Heart right ventricle (tissue), 16 donors: ENCODE results near the gene ETF1. TPM values are rescaled to one million over a fixed set of nuclear protein-coding genes. Genes with fewer than 3 reads are reported as not detected.

Experiments used
- ATAC-seq, 8 donors: fragments of 200-7000 bp; cut with Tn5 transposase; one replicate each; pipeline ENCODE4 v1.9.1; 2020; ENCODE audit warnings: mild to moderate bottlenecking in 8 of 8, moderate library complexity in 8 of 8, moderate number of reproducible peaks in 1 of 8
- DNase-seq, 2 donors: peaks; one replicate each; pipeline ENCODE4 v3.0.0-alpha.2; 2020
- H3K27ac ChIP-seq, 10 donors: fragments of 200-600 bp; sonication (generic) in 2 of 10; one replicate each; pipeline versions ENCODE4 v1.5.0 to v1.8.0; 2020 to 2022; ENCODE audit warnings: mild to moderate bottlenecking in 3 of 10
- H3K27me3 ChIP-seq, 7 donors: fragments of 200-600 bp; one replicate each; pipeline ENCODE4 v1.8.0; 2021 to 2022; ENCODE audit warnings: mild to moderate bottlenecking in 2 of 7
- H3K36me3 ChIP-seq, 9 donors: fragments of 200-600 bp; sonication (generic) in 1 of 9; one replicate each; pipeline versions ENCODE4 v1.5.0 to v1.8.0; 2020 to 2022; ENCODE audit warnings: mild to moderate bottlenecking in 2 of 9
- H3K4me1 ChIP-seq, 9 donors: fragments of 200-600 bp; sonication (generic) in 1 of 9; one replicate each; pipeline versions ENCODE4 v1.5.0 to v1.8.0; 2020 to 2022; ENCODE audit warnings: mild to moderate bottlenecking in 4 of 9
- H3K4me3 ChIP-seq, 10 donors: fragments of 200-600 bp; sonication (generic) in 2 of 10; one replicate each; pipeline versions ENCODE4 v1.5.0 to v1.8.0; 2020 to 2022; ENCODE audit warnings: mild to moderate bottlenecking in 7 of 10, moderate library complexity in 2 of 10
- H3K9me3 ChIP-seq, 11 donors: fragments of 200-600 bp in 10 of 11; sonication (generic) in 2 of 11; one replicate each; pipeline versions ENCODE4 v1.5.0 to v1.8.0; 2013 to 2022; ENCODE audit warnings: mild to moderate bottlenecking in 2 of 11, control low read depth in 1 of 11, moderate library complexity in 1 of 11
- WGBS, 2 donors: extraction: QIAGEN DNeasy Blood & Tissue Kit; methylation state at CpG; one replicate each; pipeline ENCODE4 v1.1.7; 2013; ENCODE audit warnings: inconsistent platforms in 1 of 2; 5-methylcytosine and 5-hydroxymethylcytosine counted together
- intact Hi-C, 10 donors: fragments of 100-400 bp; cut with DNase I; formaldehyde crosslinking; loops; one replicate each; pipeline versions ENCODE4 v1.11.1 to v1.14.2; 2022
- polyA plus RNA-seq, 2 donors: library from polyadenylated mRNA; stranded (reverse); fragments of 200-250 nt; gene quantifications; one replicate each; pipeline ENCODE4 v1.2.3, GENCODE V29; 2013
- total RNA-seq, 10 donors: library from RNA; stranded (reverse); fragmentation: NEBNext Ultra II Directional in 3 of 10; extraction: Animal tissue kit (Norgen Biotek cat#: 25700) in 3 of 10; gene quantifications; one replicate each; pipeline versions ENCODE4 v1.2.1 to v1.2.4, GENCODE V29; 2021 to 2023
- TF ChIP-seq, protein P1 (sequence below), 9 donors: fragments of 200-600 bp; sonication (generic) in 2 of 9; IDR thresholded peaks; one replicate each; pipeline versions ENCODE4 v1.5.0 to v1.8.0; 2021 to 2022; ENCODE audit warnings: antibody characterized with exemption in 9 of 9, mild to moderate bottlenecking in 5 of 9, moderate library complexity in 1 of 9
- donor health status: Arrhythmogenic right ventricular cardiomyopathy.
- donor health status: ischemic (EF 13 %, LVEDD 7.1; RV severe dilation, severe dysfunction).
- donor health status: healthy with polysubstance abuse.
- donor health status: DM: no; HTN: yes; CAD: no.
- donor health status: DM: no; HTN: no; CAD: no.
- donor health status: ischemic (EF 25% LVEDD 6.9; RV normal size, moderate dysfunction).
- donor health status: ischemic (EF 25% LVEDD 5.7; RV mildly dilated, moderate dysfunction).
- donor health status: healthy.
- donor health status: DM: yes; HTN: yes; CAD: no.
- donor health status: Ischemic cardiomyopathy.
- donor health status: ischemic (EF 35%, LVEDD 5.7; RV mildly dilated, moderate dysfunction).
- donor health status: nonischemic (EF 11% LVEDD 7.7; RV severe dilation, severe dysfunction).
- donor health status: DM: yes; HTN: yes; CAD: no.
- donor health status: PGD.
- donor health status: ischemic (EF 29% LVEDD 5.4; RV normal size, mild dysfunction).
- donor health status: nonischemic (EF 23%, LVEDD 6.1; RV moderate dilation, normal function).

ETF1 gene
- total and polyA plus RNA-seq, 12 donors, result 17.9 to 113 (median 82.8) TPM

DNA sequence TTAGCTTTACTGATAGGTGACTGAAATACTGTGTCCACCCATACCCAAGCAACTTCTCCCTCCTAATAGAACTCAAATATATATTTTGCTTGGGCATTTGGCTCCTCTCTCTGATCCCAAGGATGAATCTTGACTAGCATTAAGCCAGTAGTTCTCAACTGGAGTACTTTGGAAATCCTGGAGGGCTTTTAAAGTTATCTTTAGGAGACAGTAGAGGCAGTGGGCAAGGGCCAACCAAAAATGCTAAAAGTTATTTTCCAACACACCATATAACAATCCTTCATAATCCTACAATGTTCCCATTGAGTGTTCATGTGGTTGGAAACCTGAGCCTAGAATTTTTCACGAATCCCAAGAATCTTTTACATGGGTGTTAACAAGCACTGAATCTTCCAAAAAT is 11.1 kb upstream of the ETF1 start:
- WGBS, 2 donors, result 71 to 80% methylated on average over 1 of the region's 1 CpG
- TF ChIP-seq, protein P1, sequence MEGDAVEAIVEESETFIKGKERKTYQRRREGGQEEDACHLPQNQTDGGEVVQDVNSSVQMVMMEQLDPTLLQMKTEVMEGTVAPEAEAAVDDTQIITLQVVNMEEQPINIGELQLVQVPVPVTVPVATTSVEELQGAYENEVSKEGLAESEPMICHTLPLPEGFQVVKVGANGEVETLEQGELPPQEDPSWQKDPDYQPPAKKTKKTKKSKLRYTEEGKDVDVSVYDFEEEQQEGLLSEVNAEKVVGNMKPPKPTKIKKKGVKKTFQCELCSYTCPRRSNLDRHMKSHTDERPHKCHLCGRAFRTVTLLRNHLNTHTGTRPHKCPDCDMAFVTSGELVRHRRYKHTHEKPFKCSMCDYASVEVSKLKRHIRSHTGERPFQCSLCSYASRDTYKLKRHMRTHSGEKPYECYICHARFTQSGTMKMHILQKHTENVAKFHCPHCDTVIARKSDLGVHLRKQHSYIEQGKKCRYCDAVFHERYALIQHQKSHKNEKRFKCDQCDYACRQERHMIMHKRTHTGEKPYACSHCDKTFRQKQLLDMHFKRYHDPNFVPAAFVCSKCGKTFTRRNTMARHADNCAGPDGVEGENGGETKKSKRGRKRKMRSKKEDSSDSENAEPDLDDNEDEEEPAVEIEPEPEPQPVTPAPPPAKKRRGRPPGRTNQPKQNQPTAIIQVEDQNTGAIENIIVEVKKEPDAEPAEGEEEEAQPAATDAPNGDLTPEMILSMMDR (IDR thresholded peaks at IDR 0.05), result no peak
- intact Hi-C loops, result no loop called here

GRCh38 chr5:138553437-138554095 is 10.5 kb upstream of the ETF1 start:
- Histone ChIP-seq H3K4me3 (no peak overlapping the region), H3K27me3 (no peaks in the 10 kb centered on the region), H3K36me3 (peaks cover 6 to 73% (median 55%) of the 10 kb centered on the region in 9 donors), H3K9me3 (no peaks in the 10 kb centered on the region), H3K4me1 (peaks cover 0 to 3% (median 0%) of the 10 kb centered on the region in 9 donors), H3K27ac (no peak overlapping the region)
- 87 to 91% methylated on average over 5 of the region's 5 CpGs for WGBS, 2 donors
- DNase-seq (no peak), ATAC-seq (peak in 1 of 8 donors; percentile 11)
- intact Hi-C loops, result no loop called here
- TF ChIP-seq, protein P1 (IDR thresholded peaks at IDR 0.05), result no peak

More for the DNA sequence above, 11.1 kb upstream of the ETF1 start:
- Histone ChIP-seq H3K4me1 (peaks cover 0 to 3% (median 0%) of the 10 kb centered on the region in 9 donors), H3K4me3 (no peak overlapping the region), H3K36me3 (peaks cover 6 to 79% (median 60%) of the 10 kb centered on the region in 9 donors), H3K27ac (no peak overlapping the region), H3K27me3 (no peaks in the 10 kb centered on the region), H3K9me3 (no peaks in the 10 kb centered on the region)
- DNase-seq (no peak), ATAC-seq (no peak)

GRCh38 chr5:138552657-138553056 is 9.6 kb upstream of the ETF1 start:
- TF ChIP-seq, protein P1 (IDR thresholded peaks at IDR 0.05), result no peak
- intact Hi-C loops, result no loop called here
- Histone ChIP-seq H3K27me3 (no peaks in the 10 kb centered on the region), H3K4me3 (no peak overlapping the region), H3K27ac (no peak overlapping the region), H3K36me3 (peaks cover 0 to 64% (median 45%) of the 10 kb centered on the region in 9 donors), H3K9me3 (no peaks in the 10 kb centered on the region), H3K4me1 (peaks cover 0 to 11% (median 3%) of the 10 kb centered on the region in 9 donors)
- 92 to 94% methylated on average over 4 of the region's 4 CpGs for WGBS, 2 donors
- DNase-seq (no peak), ATAC-seq (peak in 1 of 8 donors; percentile 42)

DNA sequence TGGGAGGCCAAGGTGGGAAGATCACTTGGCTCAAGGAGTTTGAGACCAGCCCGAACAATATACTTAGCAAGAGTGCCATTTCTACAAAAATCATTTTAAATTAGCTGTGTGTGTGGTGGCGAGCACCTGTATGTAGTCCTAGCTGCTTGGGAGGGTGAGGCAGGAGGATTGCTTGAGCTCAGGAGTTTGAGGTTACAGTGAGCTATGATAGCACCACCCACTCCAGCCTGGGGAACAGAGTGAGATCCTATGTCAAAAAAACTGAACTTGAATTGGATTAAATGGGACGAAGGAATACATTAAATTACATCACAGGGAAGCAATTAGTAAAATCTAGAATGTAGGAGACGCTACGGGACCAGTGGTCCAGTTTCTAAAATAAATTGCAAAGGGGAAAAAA is 6.4 kb upstream of the ETF1 start:
- no peak overlapping the region for H3K4me3 ChIP-seq
- no peak overlapping the region for H3K27ac ChIP-seq
- H3K9me3 ChIP-seq, result no peaks in the 10 kb centered on the region
- H3K27me3 ChIP-seq, result no peaks in the 10 kb centered on the region
- intact Hi-C loops, result loop anchor here in 2 of 10 donors (5.0 to 10.0 kb wide), 2 partner anchors 85 to 97 kb away; partner anchors contain the start of gene EGR1 (in 1 of the 2)
- ATAC-seq (no peak), DNase-seq (no peak)
- peaks cover 3 to 43% (median 27%) of the 10 kb centered on the region in 9 donors for H3K4me1 ChIP-seq
- H3K36me3 ChIP-seq, result peaks cover 0 to 32% (median 13%) of the 10 kb centered on the region in 9 donors
- WGBS, 2 donors, result 95 to 97% methylated on average over 5 of the region's 5 CpGs
- TF ChIP-seq, protein P1 (IDR thresholded peaks at IDR 0.05), result no peak
